GM23248 (cell line): ENCODE measurements around the gene SLC12A1.

Source experiments
- EZH2 ChIP-seq: fragments of 200-600 bp; sonication (generic); IDR thresholded peaks from 2 replicates; pipeline ENCODE4 v1.6.1; 2018; ENCODE audit warnings: antibody characterized with exemption, mild to moderate bottlenecking; ENCODE audit not compliant: insufficient read depth, poor library complexity, severe bottlenecking
- EZH2phosphoT487 ChIP-seq: fragments of 200-600 bp; sonication (generic); IDR thresholded peaks from 2 replicates; pipeline ENCODE4 v1.6.1; 2018; ENCODE audit warnings: antibody characterized with exemption, moderate library complexity, mild to moderate bottlenecking, low read depth; ENCODE audit not compliant: insufficient read depth

DNA sequence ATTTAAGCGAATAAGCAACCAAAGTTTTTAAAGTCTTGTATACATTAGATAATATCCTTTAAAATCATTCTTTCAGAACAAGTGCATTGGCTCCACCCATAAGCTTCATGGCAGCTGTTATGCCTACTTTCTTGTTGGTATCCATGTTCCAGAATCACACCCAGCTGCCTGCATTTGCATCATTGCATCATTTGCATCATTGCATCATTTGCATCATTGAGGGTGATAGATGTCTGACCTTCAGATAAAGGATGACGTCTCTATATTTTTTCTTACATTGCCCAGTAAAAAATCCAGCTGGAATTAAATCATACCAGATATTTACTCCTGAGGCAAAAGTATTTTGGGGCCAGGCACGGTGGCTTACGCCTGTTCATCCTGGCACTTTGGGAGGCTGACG, 42.3 kb downstream of the SLC12A1 start:
- TF ChIP-seq EZH2 (no peak), EZH2phosphoT487 (no peak)
